Panc1 (cell line): ENCODE data around the gene TTLL10. TPM values are rescaled to one million over a fixed set of nuclear protein-coding genes. Genes with fewer than 3 reads are reported as not detected.

Experiments
- microRNA-seq: library from miRNA; unstranded; fragments of <30 nt; microRNA quantifications from one replicate; pipeline ENCODE4 v1.1.0, GENCODE V29; 2020; ENCODE audit not compliant: unreplicated experiment
- total RNA-seq: library from RNA; stranded (reverse); gene quantifications from one replicate; pipeline ENCODE4 v1.2.1, GENCODE V29; 2021; ENCODE audit not compliant: unreplicated experiment

Gene TTLL10
- total RNA-seq, 1 experiment from 2014 or later: not detected

Small RNA genes within 50 kb of the gene (microRNA-seq; reads per million reads assigned to microRNA genes)
- 15.9 reads per million, percentile 35 among the genes with 10 or more reads in this experiment for gene MIR200A
- gene MIR200B: 170 reads per million, percentile 62 among the genes with 10 or more reads in this experiment
- gene MIR429: 16.2 reads per million, percentile 36 among the genes with 10 or more reads in this experiment

Other genes with a start within 250 kb of the TTLL10 start
- 51.8 TPM for gene SAMD11, start 250.0 kb upstream of the TTLL10 start, total RNA-seq
- 193 TPM for gene NOC2L, start 214.6 kb upstream of the TTLL10 start, total RNA-seq
- gene KLHL17, start 213.3 kb upstream of the TTLL10 start, total RNA-seq: 58.8 TPM
- gene PLEKHN1, start 207.4 kb upstream of the TTLL10 start, total RNA-seq: 9.8 TPM
- 1.5 TPM for gene PERM1, start 191.8 kb upstream of the TTLL10 start, total RNA-seq
- 74.2 TPM for gene HES4, start 173.8 kb upstream of the TTLL10 start, total RNA-seq
- gene ISG15, start 160.4 kb upstream of the TTLL10 start, total RNA-seq: 102 TPM
- 153 TPM for gene AGRN, start 153.8 kb upstream of the TTLL10 start, total RNA-seq
- 0.08 TPM for gene RNF223, start 99.6 kb upstream of the TTLL10 start, total RNA-seq
- gene C1orf159, start 57.8 kb upstream of the TTLL10 start, total RNA-seq: 28.8 TPM
- gene TNFRSF18, start 32.7 kb downstream of the TTLL10 start, total RNA-seq: 4.3 TPM
- 0.62 TPM for gene TNFRSF4, start 40.3 kb downstream of the TTLL10 start, total RNA-seq
- 335 TPM for gene SDF4, start 58.1 kb downstream of the TTLL10 start, total RNA-seq
- gene B3GALT6, start 58.4 kb downstream of the TTLL10 start, total RNA-seq: 46.4 TPM
- 41.4 TPM for gene C1QTNF12, start 72.8 kb downstream of the TTLL10 start, total RNA-seq
- 101 TPM for gene UBE2J2, start 100.0 kb downstream of the TTLL10 start, total RNA-seq
- gene SCNN1D, start 106.6 kb downstream of the TTLL10 start, total RNA-seq: 9.8 TPM
- 30.7 TPM for gene ACAP3, start 134.1 kb downstream of the TTLL10 start, total RNA-seq
- 46.9 TPM for gene PUSL1, start 134.7 kb downstream of the TTLL10 start, total RNA-seq
- 114 TPM for gene INTS11, start 150.8 kb downstream of the TTLL10 start, total RNA-seq
- 52.2 TPM for gene CPTP, start 150.9 kb downstream of the TTLL10 start, total RNA-seq
- gene TAS1R3, start 157.4 kb downstream of the TTLL10 start, total RNA-seq: 0.31 TPM
- gene DVL1, start 175.5 kb downstream of the TTLL10 start, total RNA-seq: 144 TPM
- gene MXRA8, start 184.7 kb downstream of the TTLL10 start, total RNA-seq: 96.0 TPM
- 335 TPM for gene AURKAIP1, start 201.3 kb downstream of the TTLL10 start, total RNA-seq
- gene CCNL2, start 225.5 kb downstream of the TTLL10 start, total RNA-seq: 297 TPM
- 196 TPM for gene MRPL20, start 233.4 kb downstream of the TTLL10 start, total RNA-seq
- gene ANKRD65, start 247.4 kb downstream of the TTLL10 start, total RNA-seq: 1.9 TPM